ENCODE results near the gene PDE6G. TPM values are rescaled to one million over a fixed set of nuclear protein-coding genes. Genes with fewer than 3 reads are reported as not detected.

Gene PDE6G
- total RNA-seq, 4 donors from 2014 or later = 0.53 TPM; not detected in 3

DNA sequence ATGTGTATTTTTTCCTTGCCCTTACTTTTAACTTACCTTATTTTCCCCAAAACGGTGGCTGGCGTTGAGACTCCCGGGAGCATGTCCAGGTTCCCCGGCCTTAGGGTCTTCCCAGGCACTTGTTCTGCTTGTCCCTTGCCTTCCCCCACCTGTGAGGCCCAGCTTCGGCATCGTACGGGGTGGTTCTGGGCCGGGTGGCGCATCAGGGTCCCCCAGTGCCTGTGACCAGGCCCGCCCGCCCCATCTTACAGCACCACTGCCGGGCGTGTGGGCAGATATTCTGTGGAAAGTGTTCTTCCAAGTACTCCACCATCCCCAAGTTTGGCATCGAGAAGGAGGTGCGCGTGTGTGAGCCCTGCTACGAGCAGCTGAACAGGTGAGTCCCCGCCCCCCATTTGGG, 34.9 kb upstream of the PDE6G start:
- 89% methylated on average over 10 of the region's 18 CpGs for WGBS
- TF ChIP-seq EP300 (IDR thresholded peaks at IDR 0.05) (no peak), POLR2AphosphoS5 (IDR thresholded peaks at IDR 0.05) (no peak), POLR2A (IDR thresholded peaks at IDR 0.05) (no peak), CTCF (IDR thresholded peaks at IDR 0.05) (no peak)
- peaks cover 100% of the 10 kb centered on the region for H3K36me3 ChIP-seq

DNA sequence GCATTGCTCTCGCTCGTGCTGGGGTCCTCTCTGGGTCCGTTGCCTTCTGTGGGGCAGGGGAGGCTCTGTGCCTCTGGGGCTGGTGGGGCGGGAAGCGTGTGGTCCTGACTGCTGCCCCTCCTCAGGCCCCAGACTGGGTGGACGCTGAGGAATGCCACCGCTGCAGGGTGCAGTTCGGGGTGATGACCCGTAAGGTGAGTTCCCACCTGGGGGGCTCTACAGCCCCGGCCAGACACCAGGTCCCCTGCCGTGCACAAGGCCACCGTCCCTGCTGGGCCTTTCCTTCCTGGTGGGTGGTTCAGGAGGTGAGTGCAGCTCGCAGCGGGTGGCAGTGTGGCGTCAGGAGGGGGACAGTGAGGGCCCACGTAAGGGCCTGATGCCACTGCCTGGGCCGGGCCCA, 34.2 kb upstream of the PDE6G start:
- DNase-seq (ENCODE audit: low spot score in 2 of 2) = no peak
- TF ChIP-seq EP300 (IDR thresholded peaks at IDR 0.05) (no peak), POLR2AphosphoS5 (IDR thresholded peaks at IDR 0.05) (no peak), POLR2A (IDR thresholded peaks at IDR 0.05) (no peak), CTCF (IDR thresholded peaks at IDR 0.05) (no peak)
- Histone ChIP-seq H3K4me3 (no peak overlapping the region), H3K27me3 (no peaks in the 10 kb centered on the region), H3K9me3 (no peaks in the 10 kb centered on the region), H3K4me1 (peaks cover 14% of the 10 kb centered on the region), H3K36me3 (peaks cover 98% of the 10 kb centered on the region), H3K27ac (no peak overlapping the region)
- 92% methylated on average over 11 of the region's 17 CpGs for WGBS

More for the DNA sequence above, 34.9 kb upstream of the PDE6G start:
- H3K4me1 ChIP-seq = peaks cover 7% of the 10 kb centered on the region
- no peaks in the 10 kb centered on the region for H3K27me3 ChIP-seq
- H3K27ac ChIP-seq = no peak overlapping the region
- H3K4me3 ChIP-seq = no peak overlapping the region
- DNase-seq (ENCODE audit: low spot score in 2 of 2) = no peak
- no peaks in the 10 kb centered on the region for H3K9me3 ChIP-seq

DNA sequence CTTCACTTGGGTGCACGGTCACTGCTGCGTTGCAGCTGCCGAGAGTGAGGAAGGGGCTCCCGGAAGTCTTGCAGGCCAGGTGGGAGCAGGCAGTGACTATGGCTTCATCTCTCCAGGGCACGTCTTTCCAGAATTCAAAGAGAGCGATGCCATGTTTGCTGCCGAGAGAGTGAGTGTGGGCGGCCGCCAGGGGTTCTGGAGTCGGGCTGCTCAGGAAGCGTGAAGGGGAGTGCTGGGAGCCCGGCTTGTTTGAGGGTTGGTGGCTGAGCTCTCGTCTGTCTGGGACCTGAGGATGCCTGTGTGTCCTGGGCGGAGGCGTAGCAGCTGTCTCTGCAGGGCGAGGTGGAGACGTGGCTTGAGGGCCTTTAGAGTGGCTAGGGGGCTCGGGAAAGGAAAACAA, 33.7 kb upstream of the PDE6G start:
- Histone ChIP-seq H3K36me3 (peaks cover 93% of the 10 kb centered on the region), H3K4me3 (no peak overlapping the region), H3K9me3 (no peaks in the 10 kb centered on the region), H3K4me1 (peaks cover 19% of the 10 kb centered on the region), H3K27ac (no peak overlapping the region), H3K27me3 (no peaks in the 10 kb centered on the region)
- 81% methylated on average over 6 of the region's 18 CpGs for WGBS
- no peak for TF ChIP-seq CTCF (IDR thresholded peaks at IDR 0.05)
- TF ChIP-seq POLR2A (IDR thresholded peaks at IDR 0.05) = no peak
- no peak for TF ChIP-seq EP300 (IDR thresholded peaks at IDR 0.05)
- TF ChIP-seq POLR2AphosphoS5 (IDR thresholded peaks at IDR 0.05) = no peak
- DNase-seq (ENCODE audit: low spot score in 2 of 2) = no peak

DNA sequence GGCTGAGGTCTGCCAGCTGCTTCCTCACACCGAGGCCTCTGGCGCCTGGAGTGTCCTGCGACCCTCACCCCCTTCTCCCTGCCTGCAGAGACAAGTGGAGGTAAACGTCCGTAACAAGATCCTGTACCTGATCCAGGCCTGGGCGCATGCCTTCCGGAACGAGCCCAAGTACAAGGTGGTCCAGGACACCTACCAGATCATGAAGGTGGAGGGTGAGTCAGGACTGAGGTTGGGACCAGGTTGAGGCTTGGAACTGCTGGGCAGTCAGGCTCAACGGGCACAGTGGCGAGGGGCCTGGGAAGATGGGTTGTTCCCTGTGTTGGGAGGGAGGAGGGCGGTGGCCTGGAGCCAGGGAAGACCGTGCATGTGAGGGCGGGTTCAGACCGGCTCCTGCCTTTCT, 32.3 kb upstream of the PDE6G start:
- DNase-seq (ENCODE audit: low spot score in 2 of 2) = no peak
- H3K9me3 ChIP-seq = no peaks in the 10 kb centered on the region
- WGBS = 61% methylated on average over 12 of the region's 14 CpGs
- H3K4me1 ChIP-seq = peaks cover 26% of the 10 kb centered on the region
- H3K4me3 ChIP-seq = no peak overlapping the region
- no peak for TF ChIP-seq CTCF (IDR thresholded peaks at IDR 0.05)
- no peak for TF ChIP-seq POLR2A (IDR thresholded peaks at IDR 0.05)
- H3K27ac ChIP-seq = no peak overlapping the region
- H3K27me3 ChIP-seq = no peaks in the 10 kb centered on the region
- peaks cover 78% of the 10 kb centered on the region for H3K36me3 ChIP-seq

GRCh38 chr17:81687770-81688541, 31.6 kb upstream of the PDE6G start:
- WGBS = 88% methylated on average over 13 of the region's 41 CpGs
- no peak overlapping the region for H3K4me3 ChIP-seq
- H3K27ac ChIP-seq = no peak overlapping the region
- H3K36me3 ChIP-seq = peaks cover 72% of the 10 kb centered on the region
- no peaks in the 10 kb centered on the region for H3K9me3 ChIP-seq
- H3K4me1 ChIP-seq = peaks cover 29% of the 10 kb centered on the region
- DNase-seq (ENCODE audit: low spot score in 2 of 2) = no peak
- TF ChIP-seq POLR2AphosphoS5 (IDR thresholded peaks at IDR 0.05) (no peak), POLR2A (IDR thresholded peaks at IDR 0.05) (no peak), CTCF (IDR thresholded peaks at IDR 0.05) (no peak), EP300 (IDR thresholded peaks at IDR 0.05) (no peak)
- H3K27me3 ChIP-seq = no peaks in the 10 kb centered on the region

Measured in suprapubic skin (tissue), 4 donors.